Stimulated activated naive CD4-positive, alpha-beta T cell treated with Interleukin-2 at 50 U/mL for 16 hours (primary cell): ENCODE measurements around the gene ZNF503.

Experiments
- DNase-seq: peaks from one replicate; lab custom pipeline; 2025; lab: John Stamatoyannopoulos, UW

The ZNF503 gene

GRCh38 chr10:75406462-75407223 lies 5.1 kb upstream of the ZNF503 start:
- DNase-seq, result no peak

DNA sequence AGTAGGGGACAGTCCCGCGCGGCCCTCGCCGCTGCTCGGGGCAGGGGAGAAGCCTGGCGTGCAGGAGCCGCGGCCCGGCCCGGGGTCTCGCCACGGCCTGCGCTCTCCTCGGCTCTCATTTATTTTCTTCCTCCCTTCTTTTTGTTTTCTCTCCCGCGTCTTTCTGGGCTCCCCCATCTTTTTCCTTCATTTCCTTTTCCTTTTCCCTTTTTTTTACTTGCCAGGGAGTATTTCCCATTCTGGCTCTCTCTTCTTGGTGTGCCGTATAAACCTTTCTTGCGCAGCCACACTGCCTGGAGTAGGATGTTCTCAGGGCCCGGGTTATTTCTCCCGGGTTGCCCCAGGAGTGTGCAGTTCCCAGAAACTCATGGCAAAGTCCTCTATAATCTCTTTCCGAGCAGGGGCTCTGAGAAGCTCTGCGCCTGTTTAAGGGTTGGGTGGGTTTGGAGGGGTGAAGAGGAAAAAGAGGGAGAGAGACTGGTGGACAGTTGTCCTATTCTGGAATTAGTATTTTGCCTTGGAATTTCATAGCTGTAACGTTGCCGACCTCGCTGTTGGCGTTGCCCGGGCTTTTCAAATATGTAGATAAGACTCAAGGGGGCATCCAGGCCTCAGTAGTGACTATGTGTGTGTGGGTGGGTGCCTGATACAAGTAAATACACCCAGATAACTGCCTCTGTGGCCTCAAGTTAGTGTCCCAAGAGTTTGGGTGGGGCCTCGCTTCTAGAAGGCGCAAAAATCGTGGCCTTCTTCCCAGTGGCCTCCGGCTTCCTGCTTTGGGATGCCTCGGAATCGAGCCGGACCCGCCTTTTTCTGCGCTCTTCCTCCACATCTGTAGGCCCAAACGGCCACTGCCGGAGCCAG lies 4.3 kb upstream of the ZNF503 start:
- no peak for DNase-seq

- no peak for DNase-seq
Measured at GRCh38 chr10:75404815-75405597, 3.4 kb upstream of the ZNF503 start.

GRCh38 chr10:75403939-75404814 lies 2.6 kb upstream of the ZNF503 start:
- DNase-seq, result no peak

DNA sequence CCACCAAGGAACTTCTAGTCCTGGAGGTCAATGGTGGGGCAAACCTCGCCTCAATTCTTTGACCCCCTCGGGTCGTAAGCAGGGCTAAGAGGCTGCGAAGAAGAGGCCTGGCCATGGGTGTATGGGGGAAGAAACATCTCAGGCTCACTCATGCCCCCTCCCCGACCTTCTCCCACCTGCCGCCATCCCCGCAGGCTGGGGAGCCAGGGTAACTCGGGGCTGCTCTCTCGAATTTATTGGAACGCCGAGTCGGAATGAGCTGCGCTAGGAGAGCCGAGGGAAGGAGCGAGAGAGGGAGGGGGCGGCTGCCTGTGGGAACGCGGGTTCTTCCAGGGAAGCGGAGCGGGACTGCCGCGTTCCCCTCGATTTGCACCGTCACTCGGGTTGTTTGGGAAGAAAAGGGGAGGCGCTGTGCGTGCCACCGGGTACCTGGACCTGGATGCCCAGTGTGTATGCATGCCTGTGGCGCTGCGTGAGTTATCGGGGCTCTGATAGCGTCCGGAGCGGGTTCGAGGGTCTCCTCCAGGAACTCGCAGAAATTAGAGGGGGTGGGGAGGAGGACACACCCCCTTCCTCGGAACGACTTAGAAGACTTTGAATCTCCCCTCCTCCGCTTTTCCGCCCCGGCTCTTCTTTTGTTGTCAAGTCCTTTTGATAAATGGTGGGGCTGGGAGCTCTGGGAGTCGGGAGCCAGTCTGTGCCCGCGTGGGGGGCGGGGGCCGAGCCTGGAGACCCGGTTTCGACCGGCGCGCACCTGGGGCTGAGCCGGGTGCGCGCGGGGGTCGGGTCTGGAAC lies 1.8 kb upstream of the ZNF503 start:
- DNase-seq, result no peak

DNA sequence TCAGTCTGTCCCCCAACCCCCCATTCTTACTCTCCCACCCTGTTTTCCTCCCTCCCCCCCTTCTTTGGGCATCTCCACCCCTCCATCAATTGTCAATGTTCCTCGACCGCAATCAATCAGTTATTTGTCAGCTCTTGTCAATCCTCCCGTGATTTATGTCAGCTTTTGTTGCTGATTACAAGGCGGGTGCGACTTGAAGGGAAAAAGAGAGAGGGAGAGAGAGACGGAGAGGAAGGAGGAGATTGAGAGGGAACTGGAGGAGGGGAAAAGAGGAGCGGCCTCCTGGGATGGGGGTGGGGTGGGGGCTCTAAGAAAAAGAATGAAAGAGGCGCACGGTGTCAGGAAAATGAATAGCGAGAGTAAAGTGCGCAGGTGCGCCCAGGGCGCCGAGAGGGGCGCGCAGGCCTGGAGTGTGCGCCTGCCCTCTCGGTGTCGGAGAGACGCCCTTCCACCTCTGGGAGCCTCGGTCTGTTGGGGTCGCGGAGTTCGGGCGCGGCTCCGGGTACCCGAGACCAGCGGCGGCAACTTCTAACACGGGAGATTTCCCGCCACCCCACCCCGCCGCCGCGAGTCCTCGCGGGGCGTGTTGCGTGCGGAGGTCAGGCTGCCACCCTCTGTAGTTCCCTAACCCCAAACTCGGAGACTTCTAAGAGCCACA lies 1.1 kb upstream of the ZNF503 start:
- no peak for DNase-seq

DNA sequence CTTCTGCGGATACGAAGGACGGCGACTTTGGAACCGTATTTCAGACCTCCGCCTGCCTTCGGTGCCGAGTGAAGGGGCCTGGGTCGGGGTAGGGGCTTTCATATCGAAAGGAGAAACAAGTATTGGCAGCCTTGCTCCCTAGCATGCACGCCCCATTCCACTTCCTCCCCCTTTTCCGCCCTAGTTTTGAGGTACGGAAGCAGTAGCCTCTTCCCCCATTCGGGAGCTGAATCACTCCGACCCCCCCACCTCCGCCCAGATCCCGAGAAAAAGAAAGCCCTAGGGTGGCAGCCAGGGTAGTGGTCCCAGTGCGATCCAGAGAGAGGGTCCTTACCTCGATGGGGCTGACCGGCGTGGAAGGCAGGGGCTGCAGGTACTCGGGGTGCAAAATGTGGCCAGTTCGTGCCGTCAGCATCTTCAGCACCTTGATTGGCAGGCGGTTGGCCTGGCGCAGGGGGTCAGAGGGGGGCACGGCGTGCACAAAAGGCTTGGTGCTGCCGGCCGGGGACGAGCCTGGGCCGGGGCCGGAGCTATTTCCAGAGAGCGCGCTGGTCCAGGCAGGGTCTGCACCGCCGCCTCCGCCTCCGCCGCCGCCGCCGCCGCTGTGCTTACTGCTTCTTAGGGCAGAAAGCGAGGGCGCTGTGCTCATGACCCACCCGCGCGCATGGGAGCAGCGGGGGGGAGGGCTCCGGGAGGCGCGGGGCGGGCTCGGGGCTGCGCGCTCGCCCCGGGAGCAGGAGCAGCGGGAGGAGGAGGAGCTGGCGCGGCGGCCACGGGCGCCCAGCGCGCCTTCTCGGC lies 594 bp downstream of the ZNF503 start:
- no peak for DNase-seq

GRCh38 chr10:75400163-75400770 lies 1.3 kb downstream of the ZNF503 start:
- DNase-seq, result no peak

DNA sequence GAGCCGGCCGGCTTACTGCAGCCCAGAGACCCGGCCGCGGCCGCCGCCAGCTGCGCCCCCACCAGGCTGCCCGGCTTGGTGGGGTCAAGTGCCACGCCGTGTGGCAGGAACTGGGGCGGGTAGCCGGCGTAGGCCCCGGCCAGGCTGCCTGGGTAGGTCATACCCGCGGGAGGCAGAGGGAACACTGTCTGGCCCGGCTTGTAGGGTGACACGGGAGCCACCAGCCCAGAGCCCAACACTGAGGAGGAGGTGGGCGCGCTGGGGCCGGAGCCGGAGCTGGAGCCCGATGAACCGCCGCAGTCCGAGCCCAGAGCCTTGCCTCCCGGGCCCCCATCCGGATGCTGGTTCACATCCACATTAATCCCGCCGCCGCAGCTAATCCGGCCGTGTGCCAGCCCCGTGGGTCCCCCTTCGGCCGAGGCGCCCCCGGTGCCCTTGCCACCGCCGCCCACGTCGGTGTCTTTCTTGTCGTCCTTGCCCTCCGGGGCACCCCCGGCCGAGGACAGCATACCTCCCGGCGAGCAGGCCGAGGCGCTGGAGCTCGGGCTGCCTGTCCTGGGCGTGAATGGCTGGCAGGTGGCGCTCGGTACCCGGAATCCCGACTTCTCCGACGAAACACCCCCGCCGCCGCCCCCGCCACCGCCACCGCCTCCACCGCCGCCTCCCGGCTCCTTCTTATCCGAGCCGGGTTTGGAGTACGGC lies 2.0 kb downstream of the ZNF503 start:
- no peak for DNase-seq

DNA sequence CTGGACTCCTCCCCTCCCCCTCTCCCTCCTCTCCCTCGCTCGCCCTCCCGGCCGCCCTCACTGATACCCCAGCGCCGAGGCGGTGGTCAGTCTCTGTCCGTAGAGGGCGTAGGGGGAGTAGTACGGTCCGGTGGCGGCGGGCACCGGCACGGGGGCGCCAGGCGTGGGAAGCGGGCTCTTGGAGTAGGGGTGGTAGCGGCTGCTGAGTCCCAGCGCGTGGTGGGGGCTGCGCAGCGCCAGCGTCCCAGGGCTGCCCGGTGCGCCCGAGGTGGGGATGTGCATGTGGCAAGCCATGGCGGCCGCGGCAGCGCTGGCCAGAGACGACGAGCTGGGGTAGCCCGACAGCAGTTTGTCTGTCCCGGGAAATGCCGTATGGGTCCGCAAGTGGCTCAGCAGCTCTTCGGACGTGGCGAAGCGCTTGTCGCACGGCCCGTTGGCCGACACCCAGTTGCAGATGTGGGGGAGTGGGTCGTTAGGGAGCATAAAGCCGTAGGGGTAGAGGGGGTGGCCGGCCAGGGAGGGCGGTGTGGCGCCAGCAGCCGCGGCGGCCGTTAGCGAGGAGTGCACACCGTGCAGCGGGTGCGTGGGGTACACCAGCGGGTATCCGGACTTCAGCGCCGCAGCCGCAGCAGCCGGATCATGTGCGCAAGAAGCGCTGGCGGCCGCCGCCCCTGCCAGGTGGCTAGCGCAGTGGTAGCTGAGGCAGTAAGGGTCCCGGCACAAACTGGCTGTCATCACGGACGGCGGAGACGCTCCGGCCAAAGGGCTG lies 2.7 kb downstream of the ZNF503 start:
- no peak for DNase-seq

DNA sequence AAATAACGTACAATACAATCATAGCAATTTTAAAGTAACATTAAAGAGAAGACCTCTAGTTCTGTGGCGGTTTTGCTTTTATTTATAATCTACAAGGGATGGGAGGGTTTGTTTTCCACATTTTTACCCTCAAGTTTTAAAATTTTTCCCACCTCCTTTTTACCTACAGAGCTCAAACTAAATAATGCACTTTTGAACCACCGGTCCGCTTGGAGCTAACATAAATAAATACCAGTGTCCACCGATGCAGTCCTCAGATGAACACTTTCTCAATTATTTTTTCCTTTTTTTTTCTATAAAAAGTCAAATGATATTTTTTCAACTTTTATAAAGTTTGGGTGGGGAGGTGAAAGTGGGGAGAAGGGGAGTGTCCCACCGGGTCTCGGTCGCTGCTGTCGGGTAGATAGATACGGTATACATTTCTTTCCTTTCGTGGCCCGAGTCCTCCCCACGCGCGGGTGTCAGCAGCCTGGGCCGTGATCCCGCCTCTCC lies 3.3 kb downstream of the ZNF503 start:
- DNase-seq, result no peak

DNA sequence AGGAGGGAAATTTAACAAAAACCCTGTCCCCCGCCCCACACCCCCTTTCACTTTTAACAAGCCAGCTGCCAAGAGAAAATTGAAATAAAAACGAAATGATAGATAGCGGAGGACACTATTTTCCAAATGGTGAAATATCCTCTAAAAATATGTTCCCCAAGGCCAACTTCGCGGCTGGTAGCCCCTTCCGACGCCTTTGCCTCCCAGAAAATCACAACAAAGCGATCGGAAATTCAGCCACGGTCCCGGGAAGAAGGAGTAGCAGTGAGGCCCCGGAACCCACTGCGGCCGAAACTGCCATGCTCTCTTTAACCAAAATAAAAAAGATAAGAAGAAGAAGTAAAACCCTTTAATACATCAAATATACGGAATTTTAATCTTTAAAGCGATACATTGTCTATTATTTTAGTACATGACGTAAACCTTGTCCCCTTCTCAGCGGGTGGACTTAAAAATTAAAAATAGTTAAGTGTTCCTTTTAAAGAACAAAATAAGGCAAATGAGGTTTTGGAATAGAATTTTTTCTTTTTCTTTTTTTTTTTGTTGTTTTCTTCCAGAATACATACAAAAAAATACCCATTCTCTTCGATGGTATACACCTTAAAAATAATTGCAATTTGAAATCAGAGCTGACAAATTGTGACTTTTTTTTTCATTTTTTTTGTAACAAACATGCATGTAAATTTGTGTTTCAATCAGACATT lies 3.9 kb downstream of the ZNF503 start:
- no peak for DNase-seq

DNA sequence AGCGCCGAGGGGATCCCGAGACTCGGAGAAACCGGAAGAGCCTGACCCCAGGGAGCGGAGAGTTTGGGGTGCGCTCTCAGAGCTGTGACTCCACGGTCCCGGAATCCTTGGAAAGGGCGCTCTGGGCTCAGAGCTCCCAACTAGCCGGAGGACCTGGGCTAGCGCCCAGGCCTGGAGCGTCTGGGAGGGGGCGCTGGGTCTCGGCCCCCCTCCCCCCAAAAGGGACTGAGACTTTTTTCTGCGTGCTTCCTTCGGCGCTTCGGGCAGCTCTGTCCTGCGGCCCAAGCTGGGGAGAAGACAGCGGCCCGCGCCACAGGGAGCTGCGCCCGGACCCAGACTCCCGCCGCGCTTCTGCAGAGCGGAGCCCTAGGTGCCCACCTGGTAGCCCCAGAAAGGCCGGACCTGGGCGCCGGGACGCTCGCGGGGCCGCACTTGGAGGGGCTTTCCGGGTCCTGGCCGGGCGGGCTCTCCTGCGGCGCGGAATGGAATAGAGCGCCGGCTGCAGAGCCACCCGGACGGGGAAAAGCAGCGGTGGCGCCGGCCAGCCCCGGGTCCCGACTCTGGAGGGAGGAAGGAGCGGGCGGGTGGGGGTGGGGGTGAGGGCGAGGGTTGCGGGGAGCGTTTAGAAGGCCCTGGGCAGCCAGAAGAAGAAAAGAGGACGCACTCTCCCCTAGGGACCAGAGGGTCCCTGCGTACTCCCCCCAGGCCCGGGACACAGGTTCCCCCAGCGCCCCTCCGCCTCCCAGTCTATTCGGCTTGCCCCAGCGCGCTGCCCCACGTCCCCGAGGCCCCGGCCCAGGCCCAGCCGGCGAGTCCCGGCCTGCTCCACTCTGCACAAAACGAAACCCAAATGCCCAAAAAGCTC lies 4.7 kb downstream of the ZNF503 start:
- DNase-seq, result no peak

GRCh38 chr10:75395932-75396630 lies 5.5 kb downstream of the ZNF503 start:
- no peak for DNase-seq
